Hematopoietic multipotent progenitor cell treated with erythropoietin and hydrocortisone succinate and interleukin-3 and kit ligand, for 6 days (in vitro differentiated cells): ENCODE data around the gene ASB13.

Experiments
- DNase-seq: peaks from one replicate; pipeline ENCODE4 v3.0.0-alpha.2; 2015

Gene ASB13

GRCh38 chr10:5645944-5646617 is 20.3 kb downstream of the ASB13 start:
- no peak for DNase-seq

- no peak for DNase-seq
Measured at GRCh38 chr10:5645375-5645774, 21.0 kb downstream of the ASB13 start.

GRCh38 chr10:5644930-5645329 is 21.5 kb downstream of the ASB13 start:
- no peak for DNase-seq

- DNase-seq: no peak
Measured at GRCh38 chr10:5643346-5644067, 22.9 kb downstream of the ASB13 start.

- DNase-seq: no peak
Measured at GRCh38 chr10:5641501-5641900, 24.9 kb downstream of the ASB13 start.

GRCh38 chr10:5640501-5640900 is 25.9 kb downstream of the ASB13 start:
- DNase-seq: no peak

- DNase-seq: no peak
Measured at GRCh38 chr10:5640036-5640435, 26.4 kb downstream of the ASB13 start.

- DNase-seq: no peak
Measured at GRCh38 chr10:5639066-5639465, 27.3 kb downstream of the ASB13 start.

- no peak for DNase-seq
Measured at GRCh38 chr10:5638494-5638893, 27.9 kb downstream of the ASB13 start.

GRCh38 chr10:5634918-5635317 is 31.5 kb downstream of the ASB13 start:
- DNase-seq: no peak

- no peak for DNase-seq
Measured at GRCh38 chr10:5633166-5633749, 33.1 kb downstream of the ASB13 start.

- DNase-seq: no peak
Measured at GRCh38 chr10:5632446-5632845, 33.9 kb downstream of the ASB13 start.

GRCh38 chr10:5631936-5632335 is 34.5 kb downstream of the ASB13 start:
- DNase-seq: no peak

GRCh38 chr10:5630112-5630436 is 36.3 kb downstream of the ASB13 start:
- no peak for DNase-seq

GRCh38 chr10:5629303-5630111 is 36.9 kb downstream of the ASB13 start:
- peak; percentile 87 for DNase-seq

- peak; percentile 19 for DNase-seq
Measured at GRCh38 chr10:5628451-5629302, 37.7 kb downstream of the ASB13 start.

- DNase-seq: no peak
Measured at GRCh38 chr10:5627486-5628044, 38.8 kb downstream of the ASB13 start.

GRCh38 chr10:5625992-5626777 is 40.2 kb downstream of the ASB13 start:
- no peak for DNase-seq

GRCh38 chr10:5624701-5625100 is 41.7 kb downstream of the ASB13 start:
- no peak for DNase-seq

GRCh38 chr10:5623081-5623748 is 43.2 kb downstream of the ASB13 start:
- peak; percentile 92 for DNase-seq
